Mucosa of stomach (tissue), 1 donor: ENCODE data around the gene ETS1.

Experiments used
- H3K27me3 ChIP-seq: one replicate; pipeline ENCODE4 v1.7.0; 2013; ENCODE audit warnings: mild to moderate bottlenecking, low read length; ENCODE audit not compliant: control insufficient read depth, insufficient read depth
- H3K36me3 ChIP-seq: one replicate; pipeline ENCODE4 v1.7.0; 2013; ENCODE audit warnings: low read length; ENCODE audit not compliant: control insufficient read depth, insufficient read depth
- H3K4me1 ChIP-seq: one replicate; pipeline ENCODE4 v1.7.0; 2013; ENCODE audit warnings: mild to moderate bottlenecking, low read length; ENCODE audit not compliant: control insufficient read depth, insufficient read depth
- H3K4me3 ChIP-seq: one replicate; pipeline ENCODE4 v1.7.0; 2013; ENCODE audit warnings: low read length
- H3K9ac ChIP-seq: one replicate; pipeline ENCODE4 v1.7.0; 2013; ENCODE audit warnings: mild to moderate bottlenecking, low read length, moderate library complexity
- H3K9me3 ChIP-seq: one replicate; pipeline ENCODE4 v1.7.0; 2013; ENCODE audit warnings: mild to moderate bottlenecking, low read length, moderate library complexity; ENCODE audit not compliant: control insufficient read depth
- donor health status: Pancreatic carcinoma.

ETS1 gene

DNA sequence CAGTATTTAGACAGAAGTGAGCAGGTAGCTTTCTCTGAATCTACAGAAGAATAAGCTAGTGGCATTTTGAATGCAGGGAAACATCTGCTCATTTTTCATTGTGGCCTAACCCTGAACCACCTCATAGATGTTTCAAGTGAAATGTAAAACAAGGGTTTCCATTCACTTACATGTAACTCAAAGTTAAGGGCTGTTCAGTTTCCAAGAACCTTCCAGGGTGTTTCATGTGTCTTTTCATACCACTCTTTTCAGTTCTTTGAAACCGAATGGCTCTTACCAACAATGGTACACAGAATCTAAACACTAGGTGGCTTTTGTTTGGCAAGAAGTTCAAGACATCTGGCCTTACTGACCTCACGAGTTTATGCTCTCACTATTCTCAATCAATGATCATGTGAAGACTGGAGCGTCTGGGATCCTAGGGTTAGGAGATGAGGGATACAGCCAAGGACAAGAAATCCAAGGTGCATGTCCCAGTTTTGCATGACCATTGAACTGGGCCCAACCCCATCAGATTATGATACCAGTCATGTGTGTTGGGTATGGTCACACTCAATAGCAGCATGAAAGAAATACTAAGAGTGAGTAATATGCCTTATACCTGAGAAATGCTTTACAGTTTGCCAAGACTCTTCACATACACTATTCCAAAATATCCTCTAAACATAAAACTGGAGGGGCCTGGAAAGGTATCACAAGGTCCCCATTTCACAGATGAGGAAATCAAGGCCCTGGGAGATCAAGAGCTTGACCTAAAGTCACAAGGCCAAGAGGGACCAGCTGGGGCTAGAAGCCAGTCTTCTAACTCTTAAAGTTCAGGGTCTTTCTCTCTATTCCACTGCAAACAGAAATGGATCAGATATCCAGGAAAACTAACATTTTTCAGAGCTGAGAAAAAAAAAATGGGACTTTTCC, 92.7 kb downstream of the ETS1 start:
- Histone ChIP-seq H3K9ac (no peak overlapping the region), H3K4me3 (no peak overlapping the region), H3K4me1 (peaks cover 40% of the 10 kb centered on the region), H3K9me3 (no peaks in the 10 kb centered on the region), H3K36me3 (no peaks in the 10 kb centered on the region), H3K27me3 (no peaks in the 10 kb centered on the region)

DNA sequence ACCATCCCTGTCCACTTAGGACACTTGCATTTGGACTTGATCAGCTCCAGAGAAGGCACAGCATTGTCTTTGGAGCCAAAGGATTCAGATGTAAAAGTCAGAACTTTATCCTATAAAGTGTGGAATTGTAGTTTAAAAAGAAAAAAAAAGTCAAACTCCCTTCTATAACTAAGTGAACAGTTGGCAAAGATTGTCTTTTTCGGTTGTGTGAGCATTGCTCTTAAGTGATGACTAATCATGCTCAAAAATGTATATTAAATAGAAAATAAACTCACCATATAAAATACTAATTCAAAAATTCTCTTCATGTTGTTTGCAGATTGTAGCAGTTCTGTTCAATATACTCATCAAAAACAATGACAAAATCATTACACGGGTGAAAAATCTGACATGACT, 93.8 kb downstream of the ETS1 start:
- peaks cover 32% of the 10 kb centered on the region for H3K4me1 ChIP-seq
- H3K4me3 ChIP-seq: no peak overlapping the region
- H3K9me3 ChIP-seq: no peaks in the 10 kb centered on the region
- no peaks in the 10 kb centered on the region for H3K27me3 ChIP-seq
- no peak overlapping the region for H3K9ac ChIP-seq
- no peaks in the 10 kb centered on the region for H3K36me3 ChIP-seq

DNA sequence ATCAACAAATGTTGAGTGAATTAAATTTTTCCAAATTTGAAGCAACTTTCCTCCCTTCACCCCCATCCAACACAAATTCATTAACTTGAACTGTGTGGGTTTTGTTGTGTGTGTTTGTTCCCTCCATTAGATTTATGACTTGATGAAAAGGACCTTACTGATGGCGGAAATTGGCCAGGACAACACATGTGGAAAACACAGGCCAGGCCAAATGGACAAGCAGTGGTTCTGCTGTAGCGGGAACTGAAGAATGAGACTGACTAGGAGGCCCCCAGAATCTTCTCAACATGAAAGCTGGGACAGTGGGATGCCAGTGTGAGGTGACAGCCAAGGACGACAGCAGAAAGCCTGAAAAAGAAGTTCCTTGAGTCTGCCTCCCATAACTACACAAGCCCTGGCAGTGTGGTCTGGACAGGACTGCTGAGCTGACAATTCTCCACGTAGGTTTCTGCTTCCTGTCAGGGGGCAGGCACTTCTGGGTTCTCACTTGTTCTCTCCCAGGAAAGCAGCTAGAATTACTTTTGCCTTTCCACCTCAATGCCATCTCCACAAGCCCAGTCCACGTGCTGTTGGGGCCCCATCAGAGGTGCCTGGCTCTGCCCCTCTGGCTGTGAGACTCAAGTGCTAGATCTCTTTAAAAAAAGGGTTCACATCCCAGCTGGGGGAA, 94.3 kb downstream of the ETS1 start:
- Histone ChIP-seq H3K9me3 (no peaks in the 10 kb centered on the region), H3K4me1 (peaks cover 31% of the 10 kb centered on the region), H3K4me3 (no peak overlapping the region), H3K36me3 (no peaks in the 10 kb centered on the region), H3K9ac (no peak overlapping the region), H3K27me3 (no peaks in the 10 kb centered on the region)

DNA sequence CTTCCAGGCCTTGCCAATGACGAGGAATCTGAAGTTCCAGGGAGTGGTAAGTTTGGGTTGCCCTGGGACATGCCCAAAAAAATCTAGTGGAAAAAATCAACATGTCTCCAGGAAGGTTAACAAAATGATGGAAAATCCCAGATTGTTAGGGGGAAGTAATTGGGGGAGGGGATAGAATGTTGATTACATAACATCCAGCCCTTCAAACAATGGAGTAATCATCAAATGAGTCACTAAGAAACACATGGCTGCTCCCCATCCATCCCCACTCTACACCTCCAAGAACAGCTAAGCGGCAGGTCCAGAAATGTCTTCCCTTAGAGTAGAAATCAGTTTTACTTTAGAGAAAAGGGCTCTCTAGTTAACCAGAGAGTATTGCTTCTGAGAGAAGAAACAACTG, 94.9 kb downstream of the ETS1 start:
- H3K9ac ChIP-seq: no peak overlapping the region
- peaks cover 26% of the 10 kb centered on the region for H3K4me1 ChIP-seq
- no peaks in the 10 kb centered on the region for H3K27me3 ChIP-seq
- no peak overlapping the region for H3K4me3 ChIP-seq
- no peaks in the 10 kb centered on the region for H3K36me3 ChIP-seq
- H3K9me3 ChIP-seq: no peaks in the 10 kb centered on the region

DNA sequence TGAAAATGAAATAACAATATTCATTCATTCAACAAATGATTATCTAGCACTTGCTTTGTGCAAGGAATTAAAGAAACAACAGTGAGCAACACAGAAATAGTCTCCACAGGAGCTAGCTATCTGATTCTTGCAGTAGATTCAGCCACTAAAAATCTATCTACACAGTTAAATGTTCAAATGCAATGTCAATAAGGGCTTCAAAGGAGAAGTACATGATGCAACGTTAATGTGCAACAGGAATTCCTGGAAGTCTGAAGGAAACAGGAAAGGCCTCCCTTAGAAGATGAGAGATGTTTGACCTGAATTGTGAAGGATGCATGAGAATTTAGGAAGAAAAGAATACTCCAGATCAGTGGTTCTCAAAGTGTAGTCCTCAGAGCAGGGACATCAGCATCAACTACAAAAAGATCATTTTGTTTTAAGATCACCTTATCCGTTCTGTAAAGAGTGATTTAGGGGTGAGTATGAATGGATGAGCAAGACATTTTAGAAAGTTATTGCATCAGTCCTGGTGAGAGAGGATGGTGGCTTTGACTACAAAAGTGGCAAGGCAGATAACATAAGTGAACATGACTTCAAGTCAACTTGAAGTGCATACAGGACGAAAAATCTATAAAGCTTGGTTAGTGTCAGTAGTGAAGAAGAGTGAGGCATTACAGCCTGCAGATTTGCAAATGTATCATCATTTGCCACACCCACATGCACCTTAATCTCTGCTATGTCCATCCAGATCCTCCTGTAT, 96.0 kb downstream of the ETS1 start:
- H3K9me3 ChIP-seq: no peaks in the 10 kb centered on the region
- no peaks in the 10 kb centered on the region for H3K36me3 ChIP-seq
- peaks cover 15% of the 10 kb centered on the region for H3K4me1 ChIP-seq
- H3K9ac ChIP-seq: no peak overlapping the region
- no peak overlapping the region for H3K4me3 ChIP-seq
- H3K27me3 ChIP-seq: no peaks in the 10 kb centered on the region

DNA sequence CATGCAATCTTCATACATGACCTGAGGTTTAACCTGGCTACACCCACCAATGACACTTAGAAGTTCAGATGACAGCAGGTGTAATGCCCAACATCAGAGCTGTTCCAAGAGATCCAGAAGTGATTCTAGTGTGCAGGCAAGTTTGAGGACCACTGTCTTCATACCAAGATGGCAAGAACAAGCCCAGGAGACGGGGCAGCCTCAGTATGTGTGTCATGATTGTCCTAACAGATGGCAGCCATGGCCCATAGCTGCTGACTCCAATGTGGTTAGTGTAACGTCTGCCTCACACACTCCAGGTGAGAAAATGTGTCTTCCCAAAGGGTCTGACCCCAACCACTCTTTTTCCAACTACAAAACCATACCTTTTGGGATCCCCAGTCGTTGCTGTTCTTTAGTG, 97.3 kb downstream of the ETS1 start:
- H3K9ac ChIP-seq: no peak overlapping the region
- H3K9me3 ChIP-seq: no peaks in the 10 kb centered on the region
- H3K27me3 ChIP-seq: no peaks in the 10 kb centered on the region
- no peak overlapping the region for H3K4me3 ChIP-seq
- peaks cover 9% of the 10 kb centered on the region for H3K4me1 ChIP-seq
- no peaks in the 10 kb centered on the region for H3K36me3 ChIP-seq

DNA sequence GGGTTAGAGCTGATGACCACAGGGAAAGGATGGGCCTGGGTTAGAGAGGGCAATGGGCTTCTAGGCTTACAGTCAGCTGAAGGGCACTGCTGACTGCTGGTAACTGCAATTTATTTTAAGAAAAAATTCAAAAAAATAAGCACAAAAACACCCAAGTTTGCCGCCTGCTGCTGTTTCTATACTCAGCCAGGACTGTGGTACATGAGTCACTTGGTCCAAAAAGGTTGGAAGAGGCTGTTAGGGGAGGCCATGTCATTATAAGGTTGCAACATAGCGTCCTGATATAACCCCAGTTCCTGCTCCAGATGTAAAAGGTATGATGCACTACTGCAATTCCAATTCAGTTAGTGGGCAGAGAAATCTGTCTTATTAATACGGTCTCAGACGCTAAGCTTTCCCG, 98.9 kb downstream of the ETS1 start:
- Histone ChIP-seq H3K4me3 (no peak overlapping the region), H3K9me3 (no peaks in the 10 kb centered on the region), H3K36me3 (no peaks in the 10 kb centered on the region), H3K9ac (no peak overlapping the region), H3K27me3 (no peaks in the 10 kb centered on the region), H3K4me1 (peaks cover 9% of the 10 kb centered on the region)

DNA sequence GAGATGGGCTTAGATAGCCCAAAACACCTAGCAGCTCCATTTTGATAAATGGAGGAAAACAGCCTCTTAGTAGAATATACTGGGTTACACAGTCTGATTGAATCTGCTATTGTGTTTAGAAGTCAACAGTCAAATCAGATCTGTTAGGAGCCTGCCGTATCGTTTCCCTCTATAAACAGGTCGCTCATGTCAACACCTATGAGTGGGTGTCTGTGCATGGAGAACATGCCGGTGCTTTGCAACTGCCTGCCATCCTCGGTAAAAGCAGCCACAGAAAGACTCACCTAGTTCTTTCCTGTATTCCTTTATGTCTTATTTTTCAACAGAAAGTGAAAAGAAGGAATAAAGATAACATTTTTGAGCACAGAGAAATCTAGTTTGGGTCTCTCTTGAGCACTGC, 99.4 kb downstream of the ETS1 start:
- Histone ChIP-seq H3K9ac (no peak overlapping the region), H3K27me3 (no peaks in the 10 kb centered on the region), H3K36me3 (no peaks in the 10 kb centered on the region), H3K9me3 (no peaks in the 10 kb centered on the region), H3K4me3 (no peak overlapping the region), H3K4me1 (peaks cover 9% of the 10 kb centered on the region)

DNA sequence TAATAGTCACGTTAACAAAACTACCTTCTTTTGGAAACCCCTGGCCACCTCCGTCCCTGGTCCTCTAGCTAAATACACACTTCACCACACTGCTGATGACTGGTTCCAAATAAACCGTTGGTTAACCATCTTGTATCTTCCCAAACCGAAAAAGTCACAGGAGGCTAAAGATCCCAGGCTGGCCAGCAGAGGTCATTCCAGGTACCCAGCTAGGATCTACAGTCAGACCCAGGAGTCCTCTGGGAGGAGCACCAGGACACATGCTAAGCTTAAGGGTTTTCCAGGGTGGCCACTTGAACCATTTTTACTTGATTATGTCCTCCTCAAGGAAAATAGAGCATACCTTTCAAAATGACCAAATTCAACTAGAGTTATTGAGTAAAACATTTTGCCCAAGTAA, 103.2 kb downstream of the ETS1 start:
- H3K4me1 ChIP-seq: no peaks in the 10 kb centered on the region
- no peak overlapping the region for H3K9ac ChIP-seq
- H3K9me3 ChIP-seq: no peaks in the 10 kb centered on the region
- peaks cover 8% of the 10 kb centered on the region for H3K36me3 ChIP-seq
- H3K4me3 ChIP-seq: no peak overlapping the region
- H3K27me3 ChIP-seq: no peaks in the 10 kb centered on the region

DNA sequence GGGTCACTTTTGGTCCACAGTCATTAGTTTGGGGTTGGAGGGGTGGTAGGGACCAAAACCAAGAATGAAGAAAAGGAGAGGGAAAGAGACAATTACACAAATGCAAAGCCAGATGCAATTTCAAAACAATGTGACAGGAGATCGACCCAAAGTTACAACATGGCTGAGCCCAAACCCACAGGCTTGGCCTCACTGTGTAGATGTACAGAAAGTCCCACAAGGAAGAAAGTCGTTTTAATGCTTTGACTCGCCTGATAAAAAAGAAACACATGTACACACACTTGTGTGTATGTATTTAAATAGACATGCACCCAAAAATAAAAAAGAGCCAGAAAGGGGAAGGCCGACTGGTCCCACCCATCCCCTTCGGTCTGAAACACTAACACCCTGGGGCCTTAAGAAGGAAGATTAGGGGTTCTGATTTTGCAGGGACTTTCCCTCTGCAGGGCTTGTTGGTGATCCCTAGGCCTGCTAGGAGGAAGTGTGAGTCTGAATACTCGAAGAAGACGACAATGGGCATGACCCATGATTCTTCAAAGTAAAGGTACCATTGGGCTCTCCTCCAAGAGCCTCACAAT, 104.1 kb downstream of the ETS1 start:
- no peak overlapping the region for H3K4me3 ChIP-seq
- no peak overlapping the region for H3K9ac ChIP-seq
- H3K9me3 ChIP-seq: no peaks in the 10 kb centered on the region
- H3K4me1 ChIP-seq: no peaks in the 10 kb centered on the region
- H3K27me3 ChIP-seq: no peaks in the 10 kb centered on the region
- H3K36me3 ChIP-seq: peaks cover 10% of the 10 kb centered on the region

DNA sequence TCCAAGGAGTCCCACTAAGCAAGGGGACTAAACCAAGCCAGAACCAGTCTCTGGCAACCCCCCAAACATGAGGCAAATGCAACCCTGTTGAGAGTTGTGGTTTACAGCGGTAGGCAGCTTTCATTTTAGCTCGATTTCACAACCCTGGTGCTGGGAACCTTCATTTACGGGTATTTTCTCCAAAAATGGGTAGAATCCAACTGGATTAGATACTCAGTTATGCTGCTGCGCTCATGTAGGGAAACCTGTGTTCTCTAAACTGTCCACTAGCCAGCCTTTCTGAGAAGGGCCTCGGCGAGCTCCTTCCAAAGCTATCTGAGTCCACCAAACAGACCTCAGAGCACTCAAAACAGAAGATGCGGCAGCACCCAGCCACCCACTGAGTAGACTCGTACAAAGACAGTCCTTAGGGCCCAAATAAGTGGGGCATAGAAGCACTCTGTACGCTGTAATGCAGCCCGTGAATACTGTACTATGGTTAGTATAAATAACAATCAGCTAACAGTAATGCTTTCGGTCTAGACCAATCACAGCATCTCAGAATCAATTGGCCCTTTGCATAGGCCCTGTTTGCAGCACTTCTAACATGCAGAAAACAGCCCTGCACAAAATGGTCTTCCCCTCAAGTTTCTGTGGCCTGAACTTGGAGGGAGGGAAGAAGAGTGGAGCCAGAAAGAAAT, 104.7 kb downstream of the ETS1 start:
- Histone ChIP-seq H3K9ac (no peak overlapping the region), H3K36me3 (peaks cover 10% of the 10 kb centered on the region), H3K4me3 (no peak overlapping the region), H3K4me1 (no peaks in the 10 kb centered on the region), H3K27me3 (no peaks in the 10 kb centered on the region), H3K9me3 (no peaks in the 10 kb centered on the region)
